Stomach (tissue), 4 donors: ENCODE results near the gene MRPL34.

Experiments used
- POLR2A ChIP-seq, 4 donors: fragments of 450-650 bp; IDR thresholded peaks; one replicate each; pipeline ENCODE4 v1.6.1; 2016; ENCODE audit warnings: antibody characterized with exemption in 4 of 4, control low read depth in 2 of 4, mild to moderate bottlenecking in 1 of 4, moderate library complexity in 1 of 4
- TF ChIP-seq, protein P1 (sequence below), 7 experiments: fragments of 450-650 bp in 4 of 7; fragments of 200-600 bp in 3 of 7; sonication (generic) in 3 of 7; IDR thresholded peaks; one replicate each; pipeline ENCODE4 v1.5.1; 2016 to 2019; ENCODE audit warnings: antibody characterized with exemption in 7 of 7, control low read depth in 2 of 7, mild to moderate bottlenecking in 1 of 7

DNA sequence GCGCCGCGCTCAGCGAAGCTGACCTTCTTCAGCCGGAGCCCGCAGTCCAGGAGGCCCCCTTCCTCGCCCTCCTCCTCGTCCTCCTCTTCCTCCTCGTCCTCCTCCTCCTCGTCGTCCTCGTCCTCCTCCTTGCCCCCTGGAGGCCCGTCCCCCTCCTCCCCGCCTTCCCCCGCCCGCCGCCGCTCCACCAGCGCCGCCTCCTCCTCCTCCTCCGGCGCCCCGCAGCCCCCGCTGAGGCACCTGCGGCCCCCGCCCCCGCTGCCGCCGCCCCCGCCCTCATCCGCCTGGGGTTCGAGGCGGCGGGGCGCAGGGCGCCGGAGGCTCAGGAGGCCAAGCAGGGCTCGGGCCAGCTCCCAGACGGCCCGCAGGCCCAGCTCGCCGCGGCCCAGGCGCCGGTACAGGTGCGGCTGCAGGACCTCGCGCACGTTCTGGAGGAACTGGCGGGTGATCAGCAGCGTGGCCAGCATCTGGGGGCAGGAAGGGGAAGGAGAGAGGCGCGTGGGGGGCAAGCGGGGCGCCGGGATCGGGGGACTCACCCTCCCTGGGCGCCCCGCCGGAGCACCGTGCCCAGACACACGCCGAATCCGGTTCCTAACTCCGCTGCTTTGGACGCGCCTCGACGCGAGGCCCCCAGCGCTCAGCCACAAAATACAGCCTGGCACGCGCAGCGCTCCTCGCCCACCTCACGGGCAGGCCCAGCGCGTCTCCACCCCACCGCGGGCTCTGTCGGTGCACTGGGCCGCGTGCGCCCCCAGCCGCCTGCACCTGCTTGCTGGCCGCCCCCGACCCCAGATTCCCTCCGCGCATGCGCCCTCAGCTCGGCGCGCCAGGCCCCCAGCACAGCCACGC is 23.1 kb downstream of the MRPL34 start:
- TF ChIP-seq, protein P1, sequence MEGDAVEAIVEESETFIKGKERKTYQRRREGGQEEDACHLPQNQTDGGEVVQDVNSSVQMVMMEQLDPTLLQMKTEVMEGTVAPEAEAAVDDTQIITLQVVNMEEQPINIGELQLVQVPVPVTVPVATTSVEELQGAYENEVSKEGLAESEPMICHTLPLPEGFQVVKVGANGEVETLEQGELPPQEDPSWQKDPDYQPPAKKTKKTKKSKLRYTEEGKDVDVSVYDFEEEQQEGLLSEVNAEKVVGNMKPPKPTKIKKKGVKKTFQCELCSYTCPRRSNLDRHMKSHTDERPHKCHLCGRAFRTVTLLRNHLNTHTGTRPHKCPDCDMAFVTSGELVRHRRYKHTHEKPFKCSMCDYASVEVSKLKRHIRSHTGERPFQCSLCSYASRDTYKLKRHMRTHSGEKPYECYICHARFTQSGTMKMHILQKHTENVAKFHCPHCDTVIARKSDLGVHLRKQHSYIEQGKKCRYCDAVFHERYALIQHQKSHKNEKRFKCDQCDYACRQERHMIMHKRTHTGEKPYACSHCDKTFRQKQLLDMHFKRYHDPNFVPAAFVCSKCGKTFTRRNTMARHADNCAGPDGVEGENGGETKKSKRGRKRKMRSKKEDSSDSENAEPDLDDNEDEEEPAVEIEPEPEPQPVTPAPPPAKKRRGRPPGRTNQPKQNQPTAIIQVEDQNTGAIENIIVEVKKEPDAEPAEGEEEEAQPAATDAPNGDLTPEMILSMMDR (IDR thresholded peaks at IDR 0.05): no peak
- TF ChIP-seq POLR2A (IDR thresholded peaks at IDR 0.05): no peak
